HG02623 (cell line): ENCODE data around the gene CFAP77.
"Not testable (repeated sequence)": the region's sequence is repeated elsewhere in the genome, so short reads cannot be mapped to it uniquely, and the experiment has no call there.

Experiments
- ATAC-seq: cut with Tn5 transposase; IDR thresholded peaks from one replicate; pipeline ENCODE4 v1.9.1; 2021; ENCODE audit warnings: moderate library complexity; ENCODE audit not compliant: unreplicated experiment

CFAP77 gene

GRCh38 chr9:132409828-132410528 lies at the start of gene CFAP77:
CFAP77 (plus strand) TSS chr9:132410211; CDS start chr9:132410272, 61 bp downstream.
- no peak for ATAC-seq

GRCh38 chr9:132364068-132364467 lies 45.9 kb upstream of the CFAP77 start:
- ATAC-seq = no peak

- no peak for ATAC-seq
These were observed 44.0 kb upstream of the CFAP77 start for GRCh38 chr9:132365986-132366385.

- ATAC-seq = no peak
These were observed 43.5 kb upstream of the CFAP77 start for GRCh38 chr9:132366481-132366880.

GRCh38 chr9:132367613-132368313 lies 42.2 kb upstream of the CFAP77 start:
- ATAC-seq = no peak

- no peak for ATAC-seq
These were observed 40.6 kb upstream of the CFAP77 start for GRCh38 chr9:132369421-132369820.

- ATAC-seq = no peak
These were observed 39.4 kb upstream of the CFAP77 start for GRCh38 chr9:132370592-132370991.

GRCh38 chr9:132372177-132373095 lies 37.6 kb upstream of the CFAP77 start:
- no peak for ATAC-seq

- not testable (repeated sequence) for ATAC-seq
These were observed 32.2 kb upstream of the CFAP77 start for GRCh38 chr9:132377769-132378168.

GRCh38 chr9:132378416-132378815 lies 31.6 kb upstream of the CFAP77 start:
- ATAC-seq = not testable (repeated sequence)

GRCh38 chr9:132381966-132382541 lies 28.0 kb upstream of the CFAP77 start:
- ATAC-seq = peak; percentile 57

- no peak for ATAC-seq
These were observed 26.5 kb upstream of the CFAP77 start for GRCh38 chr9:132383462-132383883.

GRCh38 chr9:132384376-132384775 lies 25.6 kb upstream of the CFAP77 start:
- ATAC-seq = no peak

GRCh38 chr9:132387133-132387532 lies 22.9 kb upstream of the CFAP77 start:
- ATAC-seq = no peak

- no peak for ATAC-seq
These were observed 19.0 kb upstream of the CFAP77 start for GRCh38 chr9:132390966-132391365.

- no peak for ATAC-seq
These were observed 18.6 kb upstream of the CFAP77 start for GRCh38 chr9:132391449-132391848.

- no peak for ATAC-seq
These were observed 14.5 kb upstream of the CFAP77 start for GRCh38 chr9:132395560-132395959.

GRCh38 chr9:132401824-132402223 lies 8.2 kb upstream of the CFAP77 start:
- ATAC-seq = no peak

- no peak for ATAC-seq
These were observed 5.7 kb upstream of the CFAP77 start for GRCh38 chr9:132404228-132404881.

GRCh38 chr9:132406554-132407122 lies 3.4 kb upstream of the CFAP77 start, which contains the start of gene TTF1:
TTF1 (minus strand) TSS chr9:132406840; CDS start chr9:132402821, 4,019 bp downstream.
- peak; percentile 75 for ATAC-seq
